AG10803 (cell line): ENCODE data around the gene SMARCC2.

Experiments used
- DNase-seq: peaks from one replicate; pipeline ENCODE4 v3.0.0; 2010; ENCODE audit warnings: low read depth
- H3K4me3 ChIP-seq: 2 replicates; pipeline ENCODE4 v1.5.1; 2011; ENCODE audit warnings: mild to moderate bottlenecking, low read length, control low read depth
- TF ChIP-seq, protein P1 (sequence below): conservative IDR thresholded peaks from 2 replicates; pipeline ENCODE4 v1.5.1; 2011; ENCODE audit warnings: mild to moderate bottlenecking, low read length, control low read depth, inconsistent platforms

Gene SMARCC2

DNA sequence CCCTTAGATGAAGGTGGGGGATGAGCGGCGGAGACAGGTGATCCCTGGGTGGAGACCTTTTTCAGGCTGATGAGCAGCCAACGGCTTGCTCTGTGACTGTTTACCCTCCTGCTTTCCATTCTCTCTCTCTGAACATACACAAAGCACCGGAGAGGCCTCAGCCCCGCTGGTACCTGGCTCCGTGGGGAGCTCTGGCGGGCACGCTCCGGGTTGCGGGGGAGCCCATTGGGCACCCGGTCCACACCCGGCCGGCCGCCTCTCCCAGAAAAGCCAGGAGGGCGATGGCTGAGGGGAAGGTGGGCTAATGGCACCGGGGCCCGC is 545 bp downstream of the SMARCC2 start:
- TF ChIP-seq, protein P1, sequence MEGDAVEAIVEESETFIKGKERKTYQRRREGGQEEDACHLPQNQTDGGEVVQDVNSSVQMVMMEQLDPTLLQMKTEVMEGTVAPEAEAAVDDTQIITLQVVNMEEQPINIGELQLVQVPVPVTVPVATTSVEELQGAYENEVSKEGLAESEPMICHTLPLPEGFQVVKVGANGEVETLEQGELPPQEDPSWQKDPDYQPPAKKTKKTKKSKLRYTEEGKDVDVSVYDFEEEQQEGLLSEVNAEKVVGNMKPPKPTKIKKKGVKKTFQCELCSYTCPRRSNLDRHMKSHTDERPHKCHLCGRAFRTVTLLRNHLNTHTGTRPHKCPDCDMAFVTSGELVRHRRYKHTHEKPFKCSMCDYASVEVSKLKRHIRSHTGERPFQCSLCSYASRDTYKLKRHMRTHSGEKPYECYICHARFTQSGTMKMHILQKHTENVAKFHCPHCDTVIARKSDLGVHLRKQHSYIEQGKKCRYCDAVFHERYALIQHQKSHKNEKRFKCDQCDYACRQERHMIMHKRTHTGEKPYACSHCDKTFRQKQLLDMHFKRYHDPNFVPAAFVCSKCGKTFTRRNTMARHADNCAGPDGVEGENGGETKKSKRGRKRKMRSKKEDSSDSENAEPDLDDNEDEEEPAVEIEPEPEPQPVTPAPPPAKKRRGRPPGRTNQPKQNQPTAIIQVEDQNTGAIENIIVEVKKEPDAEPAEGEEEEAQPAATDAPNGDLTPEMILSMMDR: no peak
- DNase-seq: no peak
- peak overlapping the region; percentile 84 for H3K4me3 ChIP-seq

DNA sequence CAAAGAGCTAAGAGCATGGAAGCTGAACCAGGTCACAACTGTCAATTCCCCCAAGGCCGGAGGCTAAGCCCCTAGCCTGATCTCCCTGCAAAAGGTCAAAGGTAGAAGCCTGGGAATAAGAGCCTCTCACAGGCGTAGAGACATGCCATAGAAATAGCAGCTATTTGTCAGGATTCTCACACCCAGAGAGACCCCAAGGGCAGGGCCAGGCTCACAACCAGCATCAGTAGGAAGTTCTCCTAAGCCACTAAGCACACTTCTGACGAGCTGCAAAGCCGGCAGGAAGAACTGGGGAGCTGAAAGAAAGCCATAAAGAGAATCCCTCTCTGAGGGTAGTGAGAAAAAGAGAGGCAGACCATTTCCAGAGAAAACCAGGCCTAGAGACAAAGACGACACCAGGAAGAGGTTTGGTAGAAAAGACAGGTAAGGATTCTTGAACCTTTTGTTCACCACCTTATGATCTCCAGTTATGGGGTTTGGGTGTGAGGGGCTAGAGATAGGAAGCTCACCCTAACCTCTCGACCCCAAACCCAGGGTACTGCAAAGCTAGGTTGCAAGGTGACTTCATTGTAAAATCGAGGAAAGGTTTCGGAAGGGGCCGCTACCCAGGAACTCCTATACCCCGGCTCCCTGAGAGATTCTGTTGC is 1.0 kb downstream of the SMARCC2 start:
- no peak for DNase-seq
- TF ChIP-seq, protein P1: no peak
- peak overlapping the region; percentile 84 for H3K4me3 ChIP-seq

DNA sequence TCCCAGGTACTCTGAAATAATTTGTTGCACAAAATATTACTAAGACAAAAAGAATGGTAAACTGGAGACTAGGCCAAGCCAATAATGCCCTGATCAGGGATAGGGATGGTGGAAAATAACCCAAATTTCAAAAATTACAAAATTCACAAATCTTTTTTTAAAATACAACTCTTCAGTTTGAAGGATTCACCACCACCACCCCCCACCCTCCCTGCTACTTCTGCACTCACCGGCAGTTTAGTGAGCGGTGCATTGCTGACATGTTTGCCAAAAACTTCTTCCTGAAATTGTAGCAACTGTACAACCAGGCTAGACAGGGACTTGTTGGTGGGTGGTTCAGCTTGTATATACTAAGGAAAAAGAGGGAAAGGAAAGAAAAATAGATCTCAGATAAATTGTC is 2.3 kb downstream of the SMARCC2 start:
- TF ChIP-seq, protein P1: no peak
- no peak overlapping the region for H3K4me3 ChIP-seq
- no peak for DNase-seq

DNA sequence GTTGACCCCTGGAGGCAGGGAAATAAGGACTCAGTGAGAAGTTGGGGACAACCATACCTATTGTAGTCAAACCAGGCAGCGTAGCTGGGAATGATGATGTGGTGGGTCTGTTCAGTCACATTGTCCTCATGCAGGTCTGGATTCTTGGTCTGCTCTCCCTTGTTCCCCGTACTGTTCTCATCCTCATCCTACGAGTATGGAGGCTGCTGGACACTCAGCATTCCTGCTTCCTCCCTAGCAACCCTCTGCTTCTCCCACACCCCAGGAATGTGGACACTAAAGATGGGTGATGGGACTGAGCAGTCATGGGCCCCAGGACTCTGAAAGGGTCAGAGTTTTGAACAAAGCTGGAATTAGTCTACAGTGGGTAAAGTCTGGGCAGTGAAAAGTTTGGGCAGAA is 10.9 kb downstream of the SMARCC2 start:
- TF ChIP-seq, protein P1: no peak
- no peak for DNase-seq
- no peak overlapping the region for H3K4me3 ChIP-seq

DNA sequence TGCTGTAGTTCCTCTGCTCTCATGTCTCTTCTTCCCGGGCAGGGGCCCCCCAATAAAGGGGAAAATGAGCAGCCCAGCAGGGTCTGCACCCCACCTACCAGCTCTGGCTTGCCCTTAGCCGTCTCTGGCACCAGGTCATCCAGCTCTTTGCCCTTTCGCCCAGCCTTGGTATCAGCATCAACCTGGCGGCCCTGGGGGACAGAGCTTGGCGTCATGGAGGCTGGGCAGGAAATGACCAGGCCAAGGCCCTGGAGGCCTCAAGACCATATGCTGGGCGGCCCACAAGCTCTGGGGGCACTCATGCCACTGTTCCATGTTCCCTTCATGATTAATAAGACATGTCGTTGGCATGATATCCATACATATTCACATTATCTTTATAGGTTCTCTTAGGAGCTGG is 16.4 kb downstream of the SMARCC2 start:
- no peak overlapping the region for H3K4me3 ChIP-seq
- TF ChIP-seq, protein P1: no peak
- no peak for DNase-seq

DNA sequence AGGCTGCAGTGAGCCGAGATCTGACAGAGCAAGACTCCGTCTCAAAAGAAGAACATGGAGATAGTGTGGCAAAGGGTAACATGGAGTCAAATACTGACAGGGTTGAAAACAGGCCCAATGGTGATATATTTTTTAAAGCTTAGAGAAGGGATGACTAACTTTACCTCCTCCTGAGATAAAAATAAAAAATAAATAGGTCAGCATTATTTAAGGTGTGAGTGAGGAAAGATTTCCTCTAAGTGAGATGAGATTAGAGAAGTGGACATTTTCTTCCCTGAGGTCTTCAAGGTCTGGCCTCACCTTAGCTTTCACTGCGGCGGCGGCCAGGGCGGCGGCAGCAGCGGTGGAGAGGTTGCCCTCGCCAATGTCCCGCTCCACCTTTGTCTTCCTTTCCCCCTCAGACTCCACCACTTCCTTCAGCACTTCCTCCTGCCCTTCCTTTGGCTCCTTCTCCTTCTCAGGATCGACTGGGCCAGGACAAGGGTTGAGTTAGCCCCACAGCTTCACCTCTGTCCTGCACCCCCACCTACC is 20.0 kb downstream of the SMARCC2 start:
- TF ChIP-seq, protein P1: no peak
- no peak overlapping the region for H3K4me3 ChIP-seq
- DNase-seq: no peak

DNA sequence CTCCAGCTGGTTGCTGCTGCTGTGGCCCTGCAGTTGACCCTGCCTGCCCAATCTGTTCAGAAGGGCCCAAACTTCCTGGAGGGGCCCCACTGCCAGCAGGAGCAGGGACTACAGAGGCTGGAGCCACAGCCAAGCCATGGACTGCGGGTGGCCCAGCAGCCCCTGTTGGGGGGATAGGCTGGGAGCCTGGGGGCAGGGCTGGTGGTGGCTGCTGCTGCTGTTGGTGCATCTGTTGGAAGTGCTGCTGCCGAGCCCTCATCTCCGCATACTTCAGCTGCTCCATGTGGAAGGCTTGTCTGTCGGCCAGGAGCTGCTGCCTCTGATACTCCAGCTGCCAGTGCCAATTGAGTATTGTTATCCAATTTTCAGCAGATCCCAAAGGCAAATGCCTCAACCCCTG is 23.9 kb downstream of the SMARCC2 start:
- TF ChIP-seq, protein P1: no peak
- DNase-seq: peak; percentile 35

More for the DNA sequence above, 23.9 kb downstream of the SMARCC2 start:
- H3K4me3 ChIP-seq: no peak overlapping the region
